Measurements from ENCODE around the gene EHD3.

EHD3 gene

DNA sequence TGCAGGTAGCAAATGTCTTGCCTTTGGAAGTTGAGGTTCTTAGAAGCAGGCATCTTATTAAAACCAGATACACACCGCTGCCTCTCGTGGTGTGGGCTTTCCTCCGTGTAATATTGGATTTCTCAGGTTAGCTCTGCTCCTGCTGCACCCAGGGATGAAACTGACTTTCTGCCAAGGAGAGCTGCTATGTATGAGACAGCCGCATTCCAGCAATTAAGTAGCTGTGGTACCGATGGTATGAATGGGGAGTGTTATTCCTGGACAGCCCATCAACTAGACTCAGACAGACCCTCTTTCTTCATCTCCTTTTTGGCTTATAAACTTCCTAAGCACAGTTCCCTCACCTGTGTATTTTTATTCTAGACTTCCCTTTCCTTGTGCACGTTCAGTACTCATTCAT is 6.8 kb upstream of the EHD3 start:
- ATAC-seq: peak; percentile 37; the same call in 2 of the 3 replicates
- no peak for TF ChIP-seq TOX (CRISPR knock-in tag; IDR thresholded peaks at IDR 0.05; ENCODE audit: borderline replicate concordance)
- TF ChIP-seq, protein P1, sequence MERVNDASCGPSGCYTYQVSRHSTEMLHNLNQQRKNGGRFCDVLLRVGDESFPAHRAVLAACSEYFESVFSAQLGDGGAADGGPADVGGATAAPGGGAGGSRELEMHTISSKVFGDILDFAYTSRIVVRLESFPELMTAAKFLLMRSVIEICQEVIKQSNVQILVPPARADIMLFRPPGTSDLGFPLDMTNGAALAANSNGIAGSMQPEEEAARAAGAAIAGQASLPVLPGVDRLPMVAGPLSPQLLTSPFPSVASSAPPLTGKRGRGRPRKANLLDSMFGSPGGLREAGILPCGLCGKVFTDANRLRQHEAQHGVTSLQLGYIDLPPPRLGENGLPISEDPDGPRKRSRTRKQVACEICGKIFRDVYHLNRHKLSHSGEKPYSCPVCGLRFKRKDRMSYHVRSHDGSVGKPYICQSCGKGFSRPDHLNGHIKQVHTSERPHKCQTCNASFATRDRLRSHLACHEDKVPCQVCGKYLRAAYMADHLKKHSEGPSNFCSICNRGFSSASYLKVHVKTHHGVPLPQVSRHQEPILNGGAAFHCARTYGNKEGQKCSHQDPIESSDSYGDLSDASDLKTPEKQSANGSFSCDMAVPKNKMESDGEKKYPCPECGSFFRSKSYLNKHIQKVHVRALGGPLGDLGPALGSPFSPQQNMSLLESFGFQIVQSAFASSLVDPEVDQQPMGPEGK (CRISPR knock-in tag; IDR thresholded peaks at IDR 0.05; ENCODE audit: borderline replicate concordance): no peak
- TF ChIP-seq, protein P2, sequence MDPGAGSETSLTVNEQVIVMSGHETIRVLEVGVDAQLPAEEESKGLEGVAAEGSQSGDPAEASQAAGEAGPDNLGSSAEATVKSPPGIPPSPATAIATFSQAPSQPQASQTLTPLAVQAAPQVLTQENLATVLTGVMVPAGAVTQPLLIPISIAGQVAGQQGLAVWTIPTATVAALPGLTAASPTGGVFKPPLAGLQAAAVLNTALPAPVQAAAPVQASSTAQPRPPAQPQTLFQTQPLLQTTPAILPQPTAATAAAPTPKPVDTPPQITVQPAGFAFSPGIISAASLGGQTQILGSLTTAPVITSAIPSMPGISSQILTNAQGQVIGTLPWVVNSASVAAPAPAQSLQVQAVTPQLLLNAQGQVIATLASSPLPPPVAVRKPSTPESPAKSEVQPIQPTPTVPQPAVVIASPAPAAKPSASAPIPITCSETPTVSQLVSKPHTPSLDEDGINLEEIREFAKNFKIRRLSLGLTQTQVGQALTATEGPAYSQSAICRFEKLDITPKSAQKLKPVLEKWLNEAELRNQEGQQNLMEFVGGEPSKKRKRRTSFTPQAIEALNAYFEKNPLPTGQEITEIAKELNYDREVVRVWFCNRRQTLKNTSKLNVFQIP (CRISPR knock-in tag; IDR thresholded peaks at IDR 0.05; ENCODE audit: borderline replicate concordance, low read depth): no peak
- TF ChIP-seq TCF4 (CRISPR knock-in tag; IDR thresholded peaks at IDR 0.05; ENCODE audit: borderline replicate concordance): no peak
- TF ChIP-seq ARNTL (CRISPR knock-in tag; IDR thresholded peaks at IDR 0.05; ENCODE audit: borderline replicate concordance, low read depth): no peak
- no peak for TF ChIP-seq RARB (CRISPR knock-in tag; IDR thresholded peaks at IDR 0.05)
- no peak for TF ChIP-seq ZFP30 (CRISPR knock-in tag; IDR thresholded peaks at IDR 0.05)
- TF ChIP-seq, protein P3, sequence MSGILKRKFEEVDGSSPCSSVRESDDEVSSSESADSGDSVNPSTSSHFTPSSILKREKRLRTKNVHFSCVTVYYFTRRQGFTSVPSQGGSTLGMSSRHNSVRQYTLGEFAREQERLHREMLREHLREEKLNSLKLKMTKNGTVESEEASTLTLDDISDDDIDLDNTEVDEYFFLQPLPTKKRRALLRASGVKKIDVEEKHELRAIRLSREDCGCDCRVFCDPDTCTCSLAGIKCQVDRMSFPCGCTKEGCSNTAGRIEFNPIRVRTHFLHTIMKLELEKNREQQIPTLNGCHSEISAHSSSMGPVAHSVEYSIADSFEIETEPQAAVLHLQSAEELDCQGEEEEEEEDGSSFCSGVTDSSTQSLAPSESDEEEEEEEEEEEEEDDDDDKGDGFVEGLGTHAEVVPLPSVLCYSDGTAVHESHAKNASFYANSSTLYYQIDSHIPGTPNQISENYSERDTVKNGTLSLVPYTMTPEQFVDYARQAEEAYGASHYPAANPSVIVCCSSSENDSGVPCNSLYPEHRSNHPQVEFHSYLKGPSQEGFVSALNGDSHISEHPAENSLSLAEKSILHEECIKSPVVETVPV (CRISPR knock-in tag; IDR thresholded peaks at IDR 0.05): no peak
- TF ChIP-seq ZNF565 (CRISPR knock-in tag; conservative IDR thresholded peaks at IDR 0.05; ENCODE audit: low read depth): no peak
- TF ChIP-seq ZC3H10 (CRISPR knock-in tag; IDR thresholded peaks at IDR 0.05): no peak

DNA sequence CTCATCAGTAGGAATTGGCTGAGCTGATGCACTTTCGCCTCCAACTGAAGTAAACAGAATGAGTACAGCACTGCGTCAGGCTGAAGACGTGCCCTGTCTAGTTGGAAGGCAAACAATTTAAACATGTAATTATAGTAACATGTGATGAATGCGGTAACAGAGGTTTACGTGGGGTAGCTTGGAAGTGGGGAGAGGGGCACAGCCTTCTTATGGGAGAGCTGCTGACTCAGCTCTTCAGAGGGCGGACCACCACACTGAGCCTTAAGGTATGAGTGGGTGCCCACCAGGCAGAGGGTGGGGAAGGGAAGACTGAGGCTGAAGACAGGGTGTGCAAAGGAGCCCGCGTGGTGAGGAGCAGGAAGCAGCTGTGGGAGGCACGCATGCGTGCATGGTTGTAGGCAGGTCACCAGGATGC is 6.2 kb upstream of the EHD3 start:
- no peak for ATAC-seq
- TF ChIP-seq TCF4 (CRISPR knock-in tag; IDR thresholded peaks at IDR 0.05; ENCODE audit: borderline replicate concordance) (no peak), RARB (CRISPR knock-in tag; IDR thresholded peaks at IDR 0.05) (no peak), ZFP3 (CRISPR knock-in tag; IDR thresholded peaks at IDR 0.05) (no peak), ZC3H10 (CRISPR knock-in tag; IDR thresholded peaks at IDR 0.05) (no peak), ARNTL (CRISPR knock-in tag; IDR thresholded peaks at IDR 0.05; ENCODE audit: borderline replicate concordance, low read depth) (no peak), PPARA (CRISPR knock-in tag; IDR thresholded peaks at IDR 0.05; ENCODE audit: borderline replicate concordance) (no peak)

DNA sequence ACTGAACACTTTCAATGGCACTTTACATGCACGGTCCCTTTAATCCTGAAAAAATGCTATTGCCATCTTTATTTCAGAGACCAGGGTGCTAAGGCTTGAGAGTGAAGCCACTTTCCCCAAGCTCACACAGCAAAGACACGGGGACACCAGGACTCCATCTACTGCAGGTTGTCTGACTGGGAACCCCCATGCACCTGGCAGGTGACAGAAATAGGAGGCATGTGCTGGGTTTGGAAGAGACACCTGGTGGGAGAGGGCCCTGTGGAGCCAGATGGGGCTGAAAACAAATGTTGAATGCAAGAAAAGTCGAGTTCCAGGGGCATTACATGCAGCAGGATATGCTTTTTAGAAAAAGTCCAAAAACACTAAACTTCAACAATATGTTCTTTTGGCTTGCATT is 5.2 kb upstream of the EHD3 start:
- TF ChIP-seq SNAI2 (CRISPR knock-in tag; IDR thresholded peaks at IDR 0.05): no peak
- TF ChIP-seq RARB (CRISPR knock-in tag; IDR thresholded peaks at IDR 0.05): no peak
- ATAC-seq: no peak

DNA sequence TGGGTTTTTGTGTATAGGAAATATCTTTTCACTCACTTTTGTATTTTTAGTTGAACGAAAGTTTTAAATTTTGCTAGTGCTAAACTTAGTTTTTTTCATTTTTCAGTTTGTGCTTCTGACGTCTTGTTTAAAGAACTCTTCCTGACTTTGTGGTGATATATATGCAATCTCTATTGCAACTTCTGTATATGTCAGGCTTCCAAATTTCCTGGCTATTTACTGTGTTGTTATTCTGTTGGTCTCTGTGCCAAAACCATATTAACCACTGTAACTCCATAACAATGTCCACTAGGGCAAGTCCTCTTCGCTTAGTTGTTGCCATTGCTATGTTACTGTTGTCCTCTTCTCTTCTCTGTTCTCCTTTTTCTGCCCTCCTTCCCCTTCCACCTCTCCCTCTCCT is 3.2 kb upstream of the EHD3 start:
- ATAC-seq: no peak
- TF ChIP-seq ZNF565 (CRISPR knock-in tag; conservative IDR thresholded peaks at IDR 0.05; ENCODE audit: low read depth) (no peak), SNAI2 (CRISPR knock-in tag; IDR thresholded peaks at IDR 0.05) (no peak), BACH2 (CRISPR knock-in tag; IDR thresholded peaks at IDR 0.05; ENCODE audit: borderline replicate concordance) (no peak), GLIS3 (CRISPR knock-in tag; IDR thresholded peaks at IDR 0.05) (no peak), ARNTL (CRISPR knock-in tag; IDR thresholded peaks at IDR 0.05; ENCODE audit: borderline replicate concordance, low read depth) (no peak), OSR1 (CRISPR knock-in tag; IDR thresholded peaks at IDR 0.05) (no peak), PPARA (CRISPR knock-in tag; IDR thresholded peaks at IDR 0.05; ENCODE audit: borderline replicate concordance) (no peak), ESRRG (CRISPR knock-in tag; IDR thresholded peaks at IDR 0.05) (no peak), ZFP30 (CRISPR knock-in tag; IDR thresholded peaks at IDR 0.05) (no peak), ISL1 (CRISPR knock-in tag; IDR thresholded peaks at IDR 0.05) (no peak), TOX (CRISPR knock-in tag; IDR thresholded peaks at IDR 0.05; ENCODE audit: borderline replicate concordance) (no peak), CSDC2 (CRISPR knock-in tag; IDR thresholded peaks at IDR 0.05) (no peak), ZFP3 (CRISPR knock-in tag; IDR thresholded peaks at IDR 0.05) (no peak), RARB (CRISPR knock-in tag; IDR thresholded peaks at IDR 0.05) (no peak), ZC3H10 (CRISPR knock-in tag; IDR thresholded peaks at IDR 0.05) (no peak), ZNF70 (CRISPR knock-in tag; IDR thresholded peaks at IDR 0.05) (no peak)
- TF ChIP-seq, protein P2 (CRISPR knock-in tag; IDR thresholded peaks at IDR 0.05; ENCODE audit: borderline replicate concordance, low read depth): no peak
- TF ChIP-seq, protein P1 (CRISPR knock-in tag; IDR thresholded peaks at IDR 0.05; ENCODE audit: borderline replicate concordance): no peak
- TF ChIP-seq, protein P4, sequence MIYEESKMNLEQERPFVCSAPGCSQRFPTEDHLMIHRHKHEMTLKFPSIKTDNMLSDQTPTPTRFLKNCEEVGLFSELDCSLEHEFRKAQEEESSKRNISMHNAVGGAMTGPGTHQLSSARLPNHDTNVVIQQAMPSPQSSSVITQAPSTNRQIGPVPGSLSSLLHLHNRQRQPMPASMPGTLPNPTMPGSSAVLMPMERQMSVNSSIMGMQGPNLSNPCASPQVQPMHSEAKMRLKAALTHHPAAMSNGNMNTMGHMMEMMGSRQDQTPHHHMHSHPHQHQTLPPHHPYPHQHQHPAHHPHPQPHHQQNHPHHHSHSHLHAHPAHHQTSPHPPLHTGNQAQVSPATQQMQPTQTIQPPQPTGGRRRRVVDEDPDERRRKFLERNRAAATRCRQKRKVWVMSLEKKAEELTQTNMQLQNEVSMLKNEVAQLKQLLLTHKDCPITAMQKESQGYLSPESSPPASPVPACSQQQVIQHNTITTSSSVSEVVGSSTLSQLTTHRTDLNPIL (CRISPR knock-in tag; IDR thresholded peaks at IDR 0.05; ENCODE audit: low read depth): no peak
- TF ChIP-seq, protein P3 (CRISPR knock-in tag; IDR thresholded peaks at IDR 0.05): no peak

Data from SK-N-SH treated with all-trans-retinoic acid at 6 μM for 48 hours (cell line).